ENCODE results near the gene SOX1.

DNA sequence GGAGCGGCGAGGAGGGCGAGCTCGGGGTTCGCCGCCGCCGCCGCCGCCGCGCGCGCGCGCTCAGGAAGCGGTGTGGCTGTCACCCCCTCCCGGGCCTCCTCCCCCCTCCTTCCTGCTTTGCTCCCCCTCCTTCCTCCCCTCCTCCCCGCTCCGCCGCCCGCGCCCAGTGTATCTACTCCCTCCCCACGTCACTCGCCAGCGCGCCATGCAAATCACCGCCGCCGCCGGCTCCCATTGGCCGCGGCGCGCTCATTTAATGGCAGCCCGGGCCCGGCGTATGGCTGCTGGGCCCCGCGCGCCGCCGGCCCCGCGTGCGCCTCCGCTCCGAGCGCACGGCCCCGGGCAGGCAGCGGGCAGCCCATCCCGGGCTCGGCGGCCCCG, 335 bp upstream of the SOX1 start:
- TF ChIP-seq EZH2 (IDR thresholded peaks at IDR 0.05; ENCODE audit: insufficient read depth, poor library complexity, severe bottlenecking), result no peak
- TF ChIP-seq EZH2phosphoT487 (IDR thresholded peaks at IDR 0.05; ENCODE audit: insufficient read depth, low read depth), result no peak
